Neural cell (in vitro differentiated cells): ENCODE results near the gene FAM229B. TPM values are rescaled to one million over a fixed set of nuclear protein-coding genes. Genes with fewer than 3 reads are reported as not detected.
A peak's percentile ranks its signal among the peaks of the same experiment; 100 is the strongest.

Experiments used
- H2AFZ ChIP-seq: fragments of 200-600, 300-800 bp; sonication (generic), shearing (Covaris generic); 2 replicates; pipeline ENCODE4 v1.6.0; 2014; ENCODE audit warnings: low read depth, mild to moderate bottlenecking, antibody characterized with exemption, low read length, moderate library complexity
- H3F3A ChIP-seq: fragments of 200-600 bp; shearing (Covaris generic); 2 replicates; pipeline ENCODE4 v1.6.1; 2016; ENCODE audit warnings: mild to moderate bottlenecking, moderate library complexity, mixed read lengths, antibody characterized with exemption, low read length; ENCODE audit not compliant: insufficient read depth, poor library complexity, severe bottlenecking
- H3K27ac ChIP-seq: fragments of 200-600, 300-800 bp; sonication (generic), shearing (Covaris generic); 2 replicates; pipeline ENCODE4 v1.5.1; 2014; ENCODE audit warnings: mild to moderate bottlenecking, low read length, moderate library complexity
- H3K27me3 ChIP-seq: fragments of 300-800, 200-600 bp; sonication (generic), shearing (Covaris generic); 2 replicates; pipeline ENCODE4 v1.6.0; 2014; ENCODE audit warnings: mild to moderate bottlenecking, low read depth, low read length, moderate library complexity; ENCODE audit not compliant: insufficient read depth
- H3K36me3 ChIP-seq: fragments of 300-800, 200-600 bp; sonication (generic), shearing (Covaris generic); 2 replicates; pipeline ENCODE4 v1.5.1; 2014; ENCODE audit warnings: mild to moderate bottlenecking, antibody characterized with exemption, low read length, moderate library complexity; ENCODE audit not compliant: insufficient read depth
- H3K4me2 ChIP-seq: fragments of 300-800, 200-600 bp; sonication (generic), shearing (Covaris generic); 2 replicates; pipeline ENCODE4 v1.6.0; 2014; ENCODE audit warnings: mild to moderate bottlenecking, low read length
- H3K4me3 ChIP-seq: fragments of 300-800, 200-600 bp; sonication (generic), shearing (Covaris generic); 2 replicates; pipeline ENCODE4 v1.5.1; 2014; ENCODE audit warnings: mild to moderate bottlenecking, low read length, moderate library complexity
- H3K79me2 ChIP-seq: fragments of 200-600 bp; shearing (Covaris generic); replicated peaks from 2 replicates; pipeline ENCODE4 v1.6.0; 2014; ENCODE audit warnings: mild to moderate bottlenecking, low read length, moderate library complexity; ENCODE audit not compliant: insufficient read depth
- H3K9ac ChIP-seq: fragments of 300-800, 200-600 bp; sonication (generic), shearing (Covaris generic); 2 replicates; pipeline ENCODE4 v1.6.1; 2016; ENCODE audit warnings: mild to moderate bottlenecking, low read length, mixed read lengths
- H3K9me2 ChIP-seq: fragments of 200-600 bp; shearing (Covaris generic); 2 replicates; pipeline ENCODE4 v1.6.1; 2016; ENCODE audit warnings: mild to moderate bottlenecking, low read length, mixed read lengths; ENCODE audit not compliant: insufficient read depth
- H3K9me3 ChIP-seq: fragments of 200-600, 300-800 bp; sonication (generic), shearing (Covaris generic); 2 replicates; pipeline ENCODE4 v1.6.1; 2016; ENCODE audit warnings: mild to moderate bottlenecking, mixed run types, low read length, moderate library complexity, mixed read lengths
- H4K20me1 ChIP-seq: fragments of 200-600 bp; shearing (Covaris generic); 2 replicates; pipeline ENCODE4 v1.6.1; 2016; ENCODE audit warnings: mild to moderate bottlenecking, mixed run types; ENCODE audit not compliant: insufficient read depth
- EP300 ChIP-seq: fragments of 450-650 bp; conservative IDR thresholded peaks from 2 replicates; pipeline ENCODE4 v1.6.1; 2014; ENCODE audit warnings: antibody characterized with exemption, mild to moderate bottlenecking, moderate library complexity; ENCODE audit not compliant: poor library complexity, severe bottlenecking
- EZH2 ChIP-seq: fragments of 200-600, 300-800 bp; shearing (Covaris generic), sonication (generic); IDR thresholded peaks from 2 replicates; pipeline ENCODE4 v1.6.1; 2014; ENCODE audit warnings: antibody characterized with exemption, low read length, borderline replicate concordance, mild to moderate bottlenecking; ENCODE audit not compliant: insufficient read depth, poor library complexity, severe bottlenecking
- MXI1 ChIP-seq: fragments of 450-650 bp; conservative IDR thresholded peaks from 2 replicates; pipeline ENCODE4 v1.6.1; 2014; ENCODE audit warnings: antibody characterized with exemption, mild to moderate bottlenecking; ENCODE audit not compliant: poor library complexity, severe bottlenecking
- POLR2AphosphoS5 ChIP-seq: IDR thresholded peaks from 2 replicates; pipeline ENCODE4 v1.6.1; 2012
- RAD21 ChIP-seq: fragments of 450-650 bp; conservative IDR thresholded peaks from 2 replicates; pipeline ENCODE4 v1.6.1; 2014; ENCODE audit warnings: antibody characterized with exemption, mild to moderate bottlenecking, moderate library complexity
- REST ChIP-seq: IDR thresholded peaks from 2 replicates; pipeline ENCODE4 v1.6.1; 2012; ENCODE audit warnings: borderline replicate concordance
- SMC3 ChIP-seq: fragments of 450-650 bp; conservative IDR thresholded peaks from 2 replicates; pipeline ENCODE4 v1.6.1; 2014; ENCODE audit warnings: antibody characterized with exemption, mild to moderate bottlenecking, moderate library complexity; ENCODE audit not compliant: poor library complexity
- TAF1 ChIP-seq: IDR thresholded peaks from 2 replicates; pipeline ENCODE4 v1.6.1; 2012; ENCODE audit warnings: low read depth
- polyA plus RNA-seq: library from polyadenylated mRNA; depleted of rRNA; stranded (reverse); fragments of >200 nt; gene quantifications from 2 replicates; pipeline ENCODE4 v1.2.3, GENCODE V29; 2014
- TF ChIP-seq, protein P1 (sequence below): fragments of 450-650 bp; IDR thresholded peaks from 2 replicates; pipeline ENCODE4 v1.5.1; 2014; ENCODE audit warnings: antibody characterized with exemption, mild to moderate bottlenecking, moderate library complexity; ENCODE audit not compliant: poor library complexity, severe bottlenecking

Gene FAM229B
- polyA plus RNA-seq, 1 donor from 2014 or later = 142 TPM

- H3K79me2 ChIP-seq = no peaks in the 10 kb centered on the region
- no peaks in the 10 kb centered on the region for H3K9me3 ChIP-seq
- H3K4me3 ChIP-seq = peak overlapping the region; percentile 69
- no peaks in the 10 kb centered on the region for H3K9me2 ChIP-seq
- H3K36me3 ChIP-seq = no peaks in the 10 kb centered on the region
- peak overlapping the region; percentile 95 for H3K27ac ChIP-seq
- TF ChIP-seq SMC3 (peak; percentile 97), REST (no peak), EP300 (peak; percentile 65), EZH2 (no peak), RAD21 (peak; percentile 100), MXI1 (peak; percentile 84), POLR2AphosphoS5 (peak; percentile 93), TAF1 (peak; percentile 90)
- TF ChIP-seq, protein P1, sequence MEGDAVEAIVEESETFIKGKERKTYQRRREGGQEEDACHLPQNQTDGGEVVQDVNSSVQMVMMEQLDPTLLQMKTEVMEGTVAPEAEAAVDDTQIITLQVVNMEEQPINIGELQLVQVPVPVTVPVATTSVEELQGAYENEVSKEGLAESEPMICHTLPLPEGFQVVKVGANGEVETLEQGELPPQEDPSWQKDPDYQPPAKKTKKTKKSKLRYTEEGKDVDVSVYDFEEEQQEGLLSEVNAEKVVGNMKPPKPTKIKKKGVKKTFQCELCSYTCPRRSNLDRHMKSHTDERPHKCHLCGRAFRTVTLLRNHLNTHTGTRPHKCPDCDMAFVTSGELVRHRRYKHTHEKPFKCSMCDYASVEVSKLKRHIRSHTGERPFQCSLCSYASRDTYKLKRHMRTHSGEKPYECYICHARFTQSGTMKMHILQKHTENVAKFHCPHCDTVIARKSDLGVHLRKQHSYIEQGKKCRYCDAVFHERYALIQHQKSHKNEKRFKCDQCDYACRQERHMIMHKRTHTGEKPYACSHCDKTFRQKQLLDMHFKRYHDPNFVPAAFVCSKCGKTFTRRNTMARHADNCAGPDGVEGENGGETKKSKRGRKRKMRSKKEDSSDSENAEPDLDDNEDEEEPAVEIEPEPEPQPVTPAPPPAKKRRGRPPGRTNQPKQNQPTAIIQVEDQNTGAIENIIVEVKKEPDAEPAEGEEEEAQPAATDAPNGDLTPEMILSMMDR = peak; percentile 99
- peak overlapping the region; percentile 83 for H3K9ac ChIP-seq
- no peaks in the 10 kb centered on the region for H4K20me1 ChIP-seq
- peak overlapping the region; percentile 60 for H3K4me2 ChIP-seq
- no peaks in the 10 kb centered on the region for H3F3A ChIP-seq
- no peaks in the 10 kb centered on the region for H3K27me3 ChIP-seq
- peak overlapping the region; percentile 96 for H2AFZ ChIP-seq
Measured at GRCh38 chr6:112043032-112044007, 44.1 kb upstream of the FAM229B start.

GRCh38 chr6:112044196-112044595 is 43.2 kb upstream of the FAM229B start:
- Histone ChIP-seq H3K4me3 (no peak overlapping the region), H3K27me3 (no peaks in the 10 kb centered on the region), H3K36me3 (no peaks in the 10 kb centered on the region), H4K20me1 (no peaks in the 10 kb centered on the region), H3K9ac (no peak overlapping the region), H3F3A (no peaks in the 10 kb centered on the region), H3K79me2 (no peaks in the 10 kb centered on the region), H3K27ac (no peak overlapping the region), H3K4me2 (no peak overlapping the region), H3K9me2 (no peaks in the 10 kb centered on the region), H3K9me3 (no peaks in the 10 kb centered on the region), H2AFZ (no peak overlapping the region)
- TF ChIP-seq, protein P1 = no peak
- TF ChIP-seq RAD21 (no peak), EZH2 (no peak), SMC3 (no peak), MXI1 (no peak), TAF1 (no peak), EP300 (no peak), POLR2AphosphoS5 (no peak), REST (no peak)
